Measurements from ENCODE around the gene CLASP1. TPM values are rescaled to one million over a fixed set of nuclear protein-coding genes. Genes with fewer than 3 reads are reported as not detected.
A peak's percentile ranks its signal among the peaks of the same experiment; 100 is the strongest.

Gene CLASP1
- total and polyA plus RNA-seq, 2 experiments from 2014 or later = 20.1 to 37.4 TPM

DNA sequence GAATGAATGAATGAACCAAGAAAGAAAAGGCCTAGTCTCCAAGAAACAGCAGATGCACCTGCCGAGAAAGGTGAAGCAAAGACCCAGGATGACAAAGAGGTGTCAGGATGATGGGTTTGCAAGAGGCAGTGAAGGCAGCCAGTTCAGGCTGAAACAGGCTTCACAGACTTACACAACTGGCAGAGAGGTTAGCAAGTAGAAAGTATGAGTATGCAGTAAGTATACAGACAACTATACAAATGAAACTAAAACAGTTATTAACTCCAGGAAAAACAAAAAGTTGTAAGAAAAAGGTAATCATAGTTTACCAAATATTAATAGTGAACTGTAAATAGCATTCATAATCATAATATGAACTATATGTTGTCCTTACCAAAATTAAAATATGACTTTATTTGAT is 138.4 kb downstream of the CLASP1 start:
- no peak overlapping the region for H2AFZ ChIP-seq
- in situ Hi-C loops (cut with MboI) = no loop called here
- no peak overlapping the region for H3K4me3 ChIP-seq
- no peaks in the 10 kb centered on the region for H4K20me1 ChIP-seq (ENCODE audit: insufficient read depth)
- no peak for DNase-seq
- H3F3A ChIP-seq (ENCODE audit: insufficient read depth) = no peaks in the 10 kb centered on the region
- H3K27me3 ChIP-seq (replicated peaks; ENCODE audit: insufficient read depth) = no peaks in the 10 kb centered on the region
- WGBS, 2 experiments (ENCODE audit: low coverage in 1 of 2, low lambda C conversion rate in 2 of 2, missing lambda C conversion rate in 2 of 2) = 93 to 97% methylated on average over 1 of the region's 1 CpG
- no peaks in the 10 kb centered on the region for H3K9me2 ChIP-seq (ENCODE audit: insufficient read depth)
- no peaks in the 10 kb centered on the region for H3K9me3 ChIP-seq (ENCODE audit: low read depth)
- H3K4me1 ChIP-seq (ENCODE audit: insufficient read depth) = peaks cover 2% of the 10 kb centered on the region; the same call in 1 of the 2 replicates
- peaks cover 39% of the 10 kb centered on the region for H3K79me2 ChIP-seq (ENCODE audit: insufficient read depth)
- H3K27ac ChIP-seq = no peak overlapping the region
- no peak overlapping the region for H3K4me2 ChIP-seq (ENCODE audit: unreplicated experiment)
- peaks cover 19% of the 10 kb centered on the region for H3K36me3 ChIP-seq (ENCODE audit: low read depth)
- TF ChIP-seq EZH2 (IDR thresholded peaks at IDR 0.05; ENCODE audit: insufficient read depth, poor library complexity, severe bottlenecking) (no peak), EZH2phosphoT487 (IDR thresholded peaks at IDR 0.05; ENCODE audit: insufficient read depth, low read depth) (no peak)
- H3K9ac ChIP-seq = no peak overlapping the region

GRCh38 chr2:121506621-121507020 is 142.6 kb downstream of the CLASP1 start:
- 94 to 100% methylated on average over 1 of the region's 1 CpG for WGBS, 2 experiments (ENCODE audit: low coverage in 1 of 2, low lambda C conversion rate in 2 of 2, missing lambda C conversion rate in 2 of 2)
- H2AFZ ChIP-seq = no peak overlapping the region
- H3K27me3 ChIP-seq (replicated peaks; ENCODE audit: insufficient read depth) = no peaks in the 10 kb centered on the region
- no peak overlapping the region for H3K27ac ChIP-seq
- no peaks in the 10 kb centered on the region for H3K9me2 ChIP-seq (ENCODE audit: insufficient read depth)
- no peak for DNase-seq
- peaks cover 38% of the 10 kb centered on the region for H3F3A ChIP-seq (ENCODE audit: insufficient read depth)
- H3K9me3 ChIP-seq (ENCODE audit: low read depth) = no peaks in the 10 kb centered on the region
- no peak for TF ChIP-seq EZH2phosphoT487 (IDR thresholded peaks at IDR 0.05; ENCODE audit: insufficient read depth, low read depth)
- H3K4me1 ChIP-seq (ENCODE audit: insufficient read depth) = peaks cover 43% of the 10 kb centered on the region
- H3K4me2 ChIP-seq (ENCODE audit: unreplicated experiment) = no peak overlapping the region
- no peak overlapping the region for H3K4me3 ChIP-seq
- peaks cover 49% of the 10 kb centered on the region for H3K79me2 ChIP-seq (ENCODE audit: insufficient read depth)
- no peaks in the 10 kb centered on the region for H4K20me1 ChIP-seq (ENCODE audit: insufficient read depth)
- peaks cover 4% of the 10 kb centered on the region; the same call in 1 of the 2 replicates for H3K36me3 ChIP-seq (ENCODE audit: low read depth)
- H3K9ac ChIP-seq = no peak overlapping the region
- in situ Hi-C loops (cut with MboI) = no loop called here

DNA sequence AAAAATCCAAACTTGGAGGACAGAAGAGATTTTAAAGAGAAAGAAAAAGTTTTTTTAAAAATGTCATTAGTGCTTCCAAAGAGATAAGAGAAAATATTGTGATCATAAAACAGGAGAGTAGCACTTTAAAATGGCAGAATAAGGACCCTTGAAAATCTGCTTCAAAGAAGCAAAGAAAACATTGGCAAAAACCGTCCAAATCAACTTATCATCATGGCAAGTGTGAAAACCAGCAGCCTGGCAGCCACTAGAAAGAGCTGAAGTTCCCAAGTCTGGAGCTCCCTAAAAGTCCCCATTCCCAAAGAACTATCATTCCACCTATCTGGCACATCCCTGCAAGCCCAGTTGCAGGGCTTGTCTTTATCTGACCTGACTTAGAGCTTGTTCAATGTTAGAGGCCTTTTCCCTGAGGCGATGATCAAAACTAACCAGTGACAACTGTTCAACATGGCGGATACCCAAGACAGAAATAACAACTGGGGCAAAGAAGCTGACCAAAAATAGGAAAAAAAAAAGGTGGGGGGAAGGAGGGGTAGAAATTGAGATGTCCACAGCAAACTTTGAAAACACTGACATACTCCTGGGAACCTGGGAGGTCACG is 143.2 kb downstream of the CLASP1 start:
- Histone ChIP-seq H3K9me3 (ENCODE audit: low read depth) (no peaks in the 10 kb centered on the region), H3K4me3 (no peak overlapping the region), H2AFZ (no peak overlapping the region), H3K27me3 (replicated peaks; ENCODE audit: insufficient read depth) (no peaks in the 10 kb centered on the region), H3K4me1 (ENCODE audit: insufficient read depth) (peaks cover 48% of the 10 kb centered on the region), H3K9me2 (ENCODE audit: insufficient read depth) (no peaks in the 10 kb centered on the region), H3K4me2 (ENCODE audit: unreplicated experiment) (peak overlapping the region; percentile 56), H3F3A (ENCODE audit: insufficient read depth) (peaks cover 43% of the 10 kb centered on the region), H3K9ac (no peak overlapping the region), H4K20me1 (ENCODE audit: insufficient read depth) (no peaks in the 10 kb centered on the region), H3K36me3 (ENCODE audit: low read depth) (peaks cover 4% of the 10 kb centered on the region; the same call in 1 of the 2 replicates), H3K27ac (peak overlapping the region; percentile 85), H3K79me2 (ENCODE audit: insufficient read depth) (peaks cover 49% of the 10 kb centered on the region)
- 97% methylated on average over 4 of the region's 4 CpGs for WGBS, 2 experiments (ENCODE audit: low coverage in 1 of 2, low lambda C conversion rate in 2 of 2, missing lambda C conversion rate in 2 of 2)
- in situ Hi-C loops (cut with MboI) = no loop called here
- TF ChIP-seq EZH2phosphoT487 (IDR thresholded peaks at IDR 0.05; ENCODE audit: insufficient read depth, low read depth) (no peak), EZH2 (IDR thresholded peaks at IDR 0.05; ENCODE audit: insufficient read depth, poor library complexity, severe bottlenecking) (no peak)
- DNase-seq = no peak

- Histone ChIP-seq H3K9ac (peak overlapping the region; percentile 50), H3K4me2 (ENCODE audit: unreplicated experiment) (peak overlapping the region; percentile 56), H3K79me2 (ENCODE audit: insufficient read depth) (peaks cover 49% of the 10 kb centered on the region), H3K27me3 (replicated peaks; ENCODE audit: insufficient read depth) (no peaks in the 10 kb centered on the region), H3K27ac (peak overlapping the region; percentile 85), H3K9me2 (ENCODE audit: insufficient read depth) (no peaks in the 10 kb centered on the region), H3K36me3 (ENCODE audit: low read depth) (peaks cover under 1% of the 10 kb centered on the region; the same call in 1 of the 2 replicates), H3K4me1 (ENCODE audit: insufficient read depth) (peaks cover 59% of the 10 kb centered on the region), H4K20me1 (ENCODE audit: insufficient read depth) (no peaks in the 10 kb centered on the region), H3F3A (ENCODE audit: insufficient read depth) (peaks cover 54% of the 10 kb centered on the region), H2AFZ (no peak overlapping the region), H3K4me3 (peak overlapping the region; percentile 33; the same call in 1 of the 2 replicates), H3K9me3 (ENCODE audit: low read depth) (no peaks in the 10 kb centered on the region)
- peak; percentile 92 for DNase-seq
- WGBS, 2 experiments (ENCODE audit: low coverage in 1 of 2, low lambda C conversion rate in 2 of 2, missing lambda C conversion rate in 2 of 2) = 6 to 7% methylated on average over 3 of the region's 3 CpGs
- no peak for TF ChIP-seq EZH2 (IDR thresholded peaks at IDR 0.05; ENCODE audit: insufficient read depth, poor library complexity, severe bottlenecking)
- TF ChIP-seq EZH2phosphoT487 (IDR thresholded peaks at IDR 0.05; ENCODE audit: insufficient read depth, low read depth) = no peak
- in situ Hi-C loops (cut with MboI) = no loop called here
Observed at GRCh38 chr2:121505005-121505404, 144.3 kb downstream of the CLASP1 start.

All from GM23248 (cell line).